Measurements from ENCODE around the gene SMG6.

SMG6 gene

DNA sequence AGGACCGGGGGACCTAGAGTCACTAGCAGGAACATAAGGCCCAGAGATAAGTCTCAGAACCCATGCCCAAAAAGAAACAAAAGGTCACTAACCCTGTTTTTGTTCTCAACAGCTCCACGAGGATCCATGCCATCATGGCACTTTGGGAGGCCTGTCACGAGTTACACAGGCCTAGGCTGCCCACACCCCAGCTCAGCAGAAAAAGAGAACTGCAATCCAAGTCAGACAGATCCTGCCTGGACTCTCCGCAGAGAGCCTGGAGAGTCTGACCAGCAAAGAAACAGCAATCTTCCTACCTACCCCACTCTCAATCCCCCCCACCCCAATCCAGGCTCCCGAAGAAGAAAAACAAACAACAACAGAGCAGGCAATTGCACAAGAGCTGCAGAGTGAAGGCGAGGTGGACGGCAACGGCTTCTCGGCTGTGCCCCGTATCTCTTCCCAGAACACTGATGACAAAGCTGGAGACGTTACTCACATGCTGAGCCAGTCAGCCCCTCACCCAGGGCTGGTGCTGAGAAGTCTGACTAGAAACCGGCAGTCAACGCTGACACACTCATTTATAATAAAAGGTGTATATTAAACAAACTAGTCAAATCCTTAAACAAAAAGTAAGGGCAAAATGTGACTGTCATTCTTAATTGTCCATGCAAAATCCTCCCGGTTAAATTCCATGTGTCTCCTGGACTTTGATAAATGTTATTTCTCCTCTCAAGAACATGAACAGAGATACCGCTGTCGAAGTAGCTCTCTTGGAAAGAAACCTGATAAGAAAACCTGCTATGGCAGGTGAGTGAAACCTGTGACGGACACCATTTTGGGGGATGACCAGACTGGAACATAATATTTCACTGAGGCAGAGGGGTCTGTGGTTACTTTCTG, 89.3 kb downstream of the SMG6 start:
- H3K36me3 ChIP-seq (ENCODE audit: control insufficient read depth, insufficient read depth, low read length): no peaks in the 10 kb centered on the region
- H3K4me3 ChIP-seq (replicated peaks; ENCODE audit: low read depth, low read length): no peak overlapping the region; the same call in 1 of the 2 replicates
- H3K27me3 ChIP-seq (replicated peaks; ENCODE audit: control insufficient read depth, insufficient read depth, low read length): no peaks in the 10 kb centered on the region
- DNase-seq (ENCODE audit: extremely low read depth, insufficient read length): no peak
- no peak for TF ChIP-seq CTCF (IDR thresholded peaks at IDR 0.05; ENCODE audit: insufficient read depth, low read length, poor library complexity, severe bottlenecking)

DNA sequence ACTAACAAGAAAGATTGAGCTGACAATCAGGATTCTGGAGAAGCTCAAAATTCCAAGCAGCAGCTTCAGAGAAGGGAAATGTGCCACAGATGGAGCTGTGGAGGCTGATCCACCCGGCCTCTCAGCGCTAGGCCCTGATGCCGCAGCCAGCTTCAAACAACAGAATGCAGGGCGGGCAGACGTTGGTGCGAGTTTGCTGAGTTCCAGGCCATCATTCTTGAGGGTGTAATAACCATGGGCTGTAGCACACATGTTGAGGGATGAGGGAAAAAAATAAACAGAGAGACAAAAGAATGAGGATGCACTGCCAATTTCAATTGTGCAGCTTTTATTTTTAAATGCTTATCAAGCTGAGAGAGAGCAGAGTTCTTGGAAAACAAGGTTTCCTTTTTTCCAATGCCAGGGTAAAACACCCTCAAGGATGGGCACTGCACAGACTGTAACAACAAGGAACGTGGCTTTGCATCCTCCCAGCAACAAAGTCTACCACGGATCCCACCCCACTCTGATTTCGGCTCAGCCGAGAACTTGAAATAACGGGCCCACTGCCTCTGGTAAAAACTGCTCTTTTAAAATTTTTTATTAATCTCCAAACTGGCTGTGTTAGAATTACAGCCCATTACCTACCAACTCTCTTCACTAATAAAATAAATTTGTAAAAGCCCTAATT, 90.2 kb downstream of the SMG6 start:
- H3K4me3 ChIP-seq (replicated peaks; ENCODE audit: low read depth, low read length): no peak overlapping the region
- H3K27me3 ChIP-seq (replicated peaks; ENCODE audit: control insufficient read depth, insufficient read depth, low read length): no peaks in the 10 kb centered on the region
- no peak for TF ChIP-seq CTCF (IDR thresholded peaks at IDR 0.05; ENCODE audit: insufficient read depth, low read length, poor library complexity, severe bottlenecking)
- DNase-seq (ENCODE audit: extremely low read depth, insufficient read length): no peak
- no peaks in the 10 kb centered on the region for H3K36me3 ChIP-seq (ENCODE audit: control insufficient read depth, insufficient read depth, low read length)

DNA sequence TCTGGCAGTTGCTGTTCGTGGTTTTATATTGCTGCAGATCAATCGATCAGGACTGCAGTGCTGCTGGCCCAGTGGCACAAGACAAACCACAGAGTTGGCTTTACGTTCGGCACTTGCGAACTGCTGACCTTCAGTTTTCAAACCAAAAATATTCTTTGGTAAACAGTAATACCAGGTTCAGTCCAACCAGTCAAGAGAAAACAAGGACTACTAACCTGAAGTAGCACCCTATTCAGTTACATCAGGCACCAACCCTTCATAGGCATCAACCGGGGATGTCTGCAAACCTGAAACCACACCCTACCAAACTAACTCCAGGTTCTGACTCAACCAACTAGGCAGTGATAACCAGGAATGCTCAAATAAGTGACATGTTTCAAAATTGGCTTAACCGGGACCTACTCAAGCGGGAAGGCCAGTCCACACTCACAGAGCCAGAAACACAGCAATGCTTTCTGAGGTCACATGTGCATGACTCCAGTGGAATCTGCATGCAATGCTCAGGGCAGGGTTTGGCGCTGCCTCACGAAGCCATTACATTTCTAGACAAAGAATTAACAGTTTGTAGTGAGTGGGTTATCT, 91.1 kb downstream of the SMG6 start:
- DNase-seq (ENCODE audit: extremely low read depth, insufficient read length): no peak

GRCh38 chr17:2211661-2212399, 91.8 kb downstream of the SMG6 start:
- no peaks in the 10 kb centered on the region for H3K36me3 ChIP-seq (ENCODE audit: control insufficient read depth, insufficient read depth, low read length)
- TF ChIP-seq CTCF (IDR thresholded peaks at IDR 0.05; ENCODE audit: insufficient read depth, low read length, poor library complexity, severe bottlenecking): no peak
- no peaks in the 10 kb centered on the region for H3K27me3 ChIP-seq (replicated peaks; ENCODE audit: control insufficient read depth, insufficient read depth, low read length)
- DNase-seq (ENCODE audit: extremely low read depth, insufficient read length): no peak
- H3K4me3 ChIP-seq (replicated peaks; ENCODE audit: low read depth, low read length): no peak overlapping the region

More for the DNA sequence above, 91.1 kb downstream of the SMG6 start:
- Histone ChIP-seq H3K4me3 (replicated peaks; ENCODE audit: low read depth, low read length) (no peak overlapping the region), H3K36me3 (ENCODE audit: control insufficient read depth, insufficient read depth, low read length) (no peaks in the 10 kb centered on the region), H3K27me3 (replicated peaks; ENCODE audit: control insufficient read depth, insufficient read depth, low read length) (no peaks in the 10 kb centered on the region)
- TF ChIP-seq CTCF (IDR thresholded peaks at IDR 0.05; ENCODE audit: insufficient read depth, low read length, poor library complexity, severe bottlenecking): no peak

GRCh38 chr17:2210726-2211125, 92.9 kb downstream of the SMG6 start:
- H3K4me3 ChIP-seq (replicated peaks; ENCODE audit: low read depth, low read length): no peak overlapping the region
- DNase-seq (ENCODE audit: extremely low read depth, insufficient read length): no peak
- H3K36me3 ChIP-seq (ENCODE audit: control insufficient read depth, insufficient read depth, low read length): no peaks in the 10 kb centered on the region
- no peak for TF ChIP-seq CTCF (IDR thresholded peaks at IDR 0.05; ENCODE audit: insufficient read depth, low read length, poor library complexity, severe bottlenecking)
- H3K27me3 ChIP-seq (replicated peaks; ENCODE audit: control insufficient read depth, insufficient read depth, low read length): no peaks in the 10 kb centered on the region
